Measurements from ENCODE around the gene LEMD2.

The LEMD2 gene

GRCh38 chr6:33746036-33746600 is 42.8 kb downstream of the LEMD2 start (continued):
- peak; percentile 55 for TF ChIP-seq ATF2 (tag by site-specific recombination; IDR thresholded peaks at IDR 0.05; ENCODE audit: low read depth)
- peak; percentile 70 for TF ChIP-seq ZIC2 (tag by site-specific recombination; IDR thresholded peaks at IDR 0.05)
- no peak for TF ChIP-seq ZNF571 (tag by site-specific recombination; IDR thresholded peaks at IDR 0.05)
- no peak for TF ChIP-seq ZNF16 (tag by site-specific recombination; IDR thresholded peaks at IDR 0.05; ENCODE audit: low read depth)
- no peak for TF ChIP-seq ZNF174 (tag by site-specific recombination; IDR thresholded peaks at IDR 0.05)
- TF ChIP-seq WT1 (tag by site-specific recombination; IDR thresholded peaks at IDR 0.05), result peak; percentile 53
- no peak for TF ChIP-seq ZNF843 (tag by site-specific recombination; IDR thresholded peaks at IDR 0.05)
- TF ChIP-seq SCRT2 (tag by site-specific recombination; IDR thresholded peaks at IDR 0.05), result no peak
- TF ChIP-seq PRDM2 (tag by site-specific recombination; IDR thresholded peaks at IDR 0.05; ENCODE audit: borderline replicate concordance), result no peak
- TF ChIP-seq ZBTB48 (tag by site-specific recombination; IDR thresholded peaks at IDR 0.05), result no peak; the same call in none of the 2 replicates
- TF ChIP-seq ZNF133 (tag by site-specific recombination; IDR thresholded peaks at IDR 0.05), result no peak
- TF ChIP-seq INSM2 (tag by site-specific recombination; IDR thresholded peaks at IDR 0.05), result peak; percentile 86
- no peak for TF ChIP-seq ZBTB26 (tag by site-specific recombination; optimal IDR thresholded peaks at IDR 0.05)
- TF ChIP-seq ZBTB7A (tag by site-specific recombination; IDR thresholded peaks at IDR 0.05; ENCODE audit: low read depth), result 0 out of 2 replicates have a peak, but pooled peaks have one; percentile 37
- no peak for TF ChIP-seq ZNF24 (tag by site-specific recombination; IDR thresholded peaks at IDR 0.05)
- TF ChIP-seq ZNF837 (tag by site-specific recombination; IDR thresholded peaks at IDR 0.05), result no peak
- no peak for TF ChIP-seq ZNF664 (tag by site-specific recombination; IDR thresholded peaks at IDR 0.05)
- no peak for TF ChIP-seq ZNF155 (tag by site-specific recombination; IDR thresholded peaks at IDR 0.05)
- TF ChIP-seq ZNF23 (tag by site-specific recombination; IDR thresholded peaks at IDR 0.05; ENCODE audit: borderline replicate concordance), result no peak
- TF ChIP-seq PATZ1 (tag by site-specific recombination; IDR thresholded peaks at IDR 0.05), result peak; percentile 88
- no peak for TF ChIP-seq ZNF623 (tag by site-specific recombination; IDR thresholded peaks at IDR 0.05)
- TF ChIP-seq PRDM6 (tag by site-specific recombination; IDR thresholded peaks at IDR 0.05), result no peak
- TF ChIP-seq ZNF202 (tag by site-specific recombination; IDR thresholded peaks at IDR 0.05; ENCODE audit: borderline replicate concordance), result no peak
- TF ChIP-seq ZNF529 (tag by site-specific recombination; IDR thresholded peaks at IDR 0.05; ENCODE audit: insufficient replicate concordance), result no peak
- peak; percentile 71 for TF ChIP-seq ZNF629 (tag by site-specific recombination; IDR thresholded peaks at IDR 0.05)
- no peak for TF ChIP-seq ZBTB21 (tag by site-specific recombination; IDR thresholded peaks at IDR 0.05)
- no peak for TF ChIP-seq GLI2 (tag by site-specific recombination; IDR thresholded peaks at IDR 0.05; ENCODE audit: borderline replicate concordance, low read depth)

Data from HEK293 (cell line).